Kidney (tissue), 14 donors: ENCODE data around the gene SLC39A10. TPM values are rescaled to one million over a fixed set of nuclear protein-coding genes. Genes with fewer than 3 reads are reported as not detected.

Experiments used
- DNase-seq, 5 donors: peaks; one replicate each; pipeline ENCODE4 v3.0.0-alpha.2; 2013 to 2020
- FAIRE-seq: peaks from 2 replicates; lab custom pipeline; 2012; peaks lifted over from hg19 to GRCh38; lab: Jason Lieb, UNC
- H3K27ac ChIP-seq, 2 donors: one replicate each; pipeline ENCODE4 v1.7.0; 2013; ENCODE audit warnings: low read depth in 2 of 2, low read length in 2 of 2, inconsistent platforms in 1 of 2
- H3K27me3 ChIP-seq: one replicate; pipeline ENCODE4 v1.7.1; 2013; ENCODE audit warnings: low read length, inconsistent platforms; ENCODE audit not compliant: control insufficient read depth, insufficient read depth
- H3K36me3 ChIP-seq, 3 donors: one replicate each; pipeline versions ENCODE4 v1.7.0 to v1.7.1; 2013; ENCODE audit warnings: low read length in 3 of 3, control low read depth in 1 of 3, inconsistent platforms in 1 of 3; ENCODE audit not compliant: insufficient read depth in 3 of 3, control insufficient read depth in 2 of 3
- H3K4me1 ChIP-seq, 3 donors: one replicate each; pipeline versions ENCODE4 v1.7.0 to v1.7.1; 2013; ENCODE audit warnings: low read length in 3 of 3, inconsistent platforms in 1 of 3, low read depth in 1 of 3; ENCODE audit not compliant: control insufficient read depth in 2 of 3, insufficient read depth in 2 of 3
- H3K4me3 ChIP-seq, 3 donors: one replicate each; pipeline versions ENCODE4 v1.7.0 to v1.8.1; 2013; ENCODE audit warnings: low read length in 3 of 3, control low read depth in 1 of 3, inconsistent platforms in 1 of 3
- H3K9ac ChIP-seq, 3 donors: one replicate each; pipeline versions ENCODE4 v1.7.0 to v1.7.1; 2013; ENCODE audit warnings: low read length in 3 of 3, control low read depth in 1 of 3, inconsistent platforms in 1 of 3
- H3K9me3 ChIP-seq, 3 donors: one replicate each; pipeline versions ENCODE4 v1.7.0 to v1.7.1; 2013; ENCODE audit warnings: low read length in 3 of 3, control low read depth in 1 of 3, inconsistent platforms in 1 of 3; ENCODE audit not compliant: control insufficient read depth in 2 of 3, insufficient read depth in 1 of 3
- intact Hi-C: fragments of 100-400 bp; cut with DNase I; formaldehyde crosslinking; loops from one replicate; pipeline ENCODE4 v1.11.1; 2022
- polyA plus RNA-seq: library from polyadenylated mRNA; stranded (reverse); fragments of 350-450 nt; fragmentation: Illumina TruSeq; extraction: RNeasy Lipid Tissue Mini Kit (QIAGEN cat#74804); gene quantifications from one replicate; pipeline ENCODE4 v1.2.3, GENCODE V29; 2014; ENCODE audit warnings: low read depth, low replicate concordance; ENCODE audit not compliant: insufficient read depth
- total RNA-seq: library from RNA; stranded (reverse); fragmentation: NEBNext Ultra II Directional; extraction: Animal tissue kit (Norgen Biotek cat#: 25700); gene quantifications from one replicate; pipeline ENCODE4 v1.2.1, GENCODE V29; 2021
- TF ChIP-seq, protein P1 (sequence below): IDR thresholded peaks from 3 replicates; pipeline ENCODE4 v1.5.1; 2012; ENCODE audit warnings: mild to moderate bottlenecking, moderate library complexity, borderline replicate concordance; ENCODE audit not compliant: insufficient read depth; ENCODE audit errors: extremely low read depth
- donor health status: control.
- donor health status: control.
- donor health status: control.
- donor health status: control.
- donor health status: control.
- donor health status: DM: yes; HTN: yes; CAD: no.
- donor health status: Normal renal cell carcinoma (clear cell type).

SLC39A10 gene
- total and polyA plus RNA-seq, 2 donors from 2014 or later: 5.4 to 36.7 TPM

DNA sequence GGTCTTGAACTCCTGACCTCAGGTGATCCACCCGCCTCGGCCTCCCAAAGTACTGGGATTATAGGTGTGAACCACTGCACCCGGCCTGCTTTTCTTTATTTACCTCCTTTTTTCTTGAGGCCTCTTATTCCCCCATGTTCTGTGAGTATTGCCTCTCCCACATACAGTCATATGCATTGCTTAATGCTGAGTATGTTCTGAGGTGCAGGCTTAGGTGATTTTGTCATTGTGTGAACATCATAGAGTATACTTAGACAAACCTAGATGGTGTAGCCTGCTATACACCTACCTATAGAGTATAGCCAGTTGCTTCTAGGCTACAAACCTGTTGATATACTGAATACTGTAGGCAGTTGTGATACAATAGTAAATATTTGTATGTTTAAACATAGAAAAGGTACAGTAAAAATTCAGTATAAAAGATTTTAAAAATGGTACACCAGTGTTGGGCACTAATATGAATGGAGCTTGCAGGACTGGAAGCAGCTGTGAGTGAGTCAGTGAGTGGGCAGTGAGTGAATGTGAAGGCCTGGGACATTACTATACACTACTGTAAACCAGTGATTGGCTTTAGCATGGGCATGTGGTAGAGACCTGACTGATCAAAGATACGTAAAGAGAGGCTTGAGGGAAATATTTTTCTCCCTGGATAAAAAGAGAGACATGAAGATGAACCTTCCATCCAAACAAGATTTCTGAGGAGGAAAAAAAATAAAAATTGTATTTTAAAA is 17.6 kb downstream of the SLC39A10 start:
- Histone ChIP-seq H3K4me3 (no peak overlapping the region), H3K9me3 (no peaks in the 10 kb centered on the region), H3K4me1 (no peaks in the 10 kb centered on the region), H3K36me3 (no peaks in the 10 kb centered on the region), H3K9ac (no peak overlapping the region), H3K27ac (no peak overlapping the region), H3K27me3 (no peaks in the 10 kb centered on the region)
- intact Hi-C loops: no loop called here
- DNase-seq (no peak), FAIRE-seq (no peak)
- TF ChIP-seq, protein P1, sequence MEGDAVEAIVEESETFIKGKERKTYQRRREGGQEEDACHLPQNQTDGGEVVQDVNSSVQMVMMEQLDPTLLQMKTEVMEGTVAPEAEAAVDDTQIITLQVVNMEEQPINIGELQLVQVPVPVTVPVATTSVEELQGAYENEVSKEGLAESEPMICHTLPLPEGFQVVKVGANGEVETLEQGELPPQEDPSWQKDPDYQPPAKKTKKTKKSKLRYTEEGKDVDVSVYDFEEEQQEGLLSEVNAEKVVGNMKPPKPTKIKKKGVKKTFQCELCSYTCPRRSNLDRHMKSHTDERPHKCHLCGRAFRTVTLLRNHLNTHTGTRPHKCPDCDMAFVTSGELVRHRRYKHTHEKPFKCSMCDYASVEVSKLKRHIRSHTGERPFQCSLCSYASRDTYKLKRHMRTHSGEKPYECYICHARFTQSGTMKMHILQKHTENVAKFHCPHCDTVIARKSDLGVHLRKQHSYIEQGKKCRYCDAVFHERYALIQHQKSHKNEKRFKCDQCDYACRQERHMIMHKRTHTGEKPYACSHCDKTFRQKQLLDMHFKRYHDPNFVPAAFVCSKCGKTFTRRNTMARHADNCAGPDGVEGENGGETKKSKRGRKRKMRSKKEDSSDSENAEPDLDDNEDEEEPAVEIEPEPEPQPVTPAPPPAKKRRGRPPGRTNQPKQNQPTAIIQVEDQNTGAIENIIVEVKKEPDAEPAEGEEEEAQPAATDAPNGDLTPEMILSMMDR: no peak

DNA sequence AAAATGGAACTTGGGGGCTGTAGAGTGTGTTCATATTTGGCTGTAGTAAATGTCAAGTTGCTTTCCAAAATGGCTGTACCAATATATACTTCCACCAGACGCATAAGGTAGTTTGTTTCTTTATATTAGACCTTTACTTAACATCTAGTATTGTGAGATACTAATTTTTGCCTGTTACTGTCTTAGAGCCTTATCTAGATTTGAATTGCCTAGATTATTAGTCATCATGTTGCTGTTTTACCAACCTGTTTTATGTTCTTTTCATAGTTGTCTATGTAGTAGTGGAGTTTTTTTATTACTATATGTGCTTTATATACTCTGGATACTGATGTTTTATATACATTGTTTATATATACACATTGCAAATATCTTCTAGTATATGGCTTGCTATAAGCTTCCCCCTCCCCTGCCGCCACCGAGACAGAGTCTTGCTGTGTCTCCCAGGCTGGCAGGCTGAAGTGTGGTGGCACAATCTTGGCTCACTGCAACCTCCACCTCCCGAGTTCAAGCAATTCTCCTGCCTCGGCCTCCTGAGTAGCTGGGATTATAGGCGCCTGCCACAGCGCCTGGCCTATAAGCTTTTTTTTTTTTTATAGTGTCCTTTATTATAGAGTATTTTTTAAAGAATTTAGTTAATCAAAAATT is 18.9 kb downstream of the SLC39A10 start:
- intact Hi-C loops: no loop called here
- H3K9ac ChIP-seq: no peak overlapping the region
- H3K9me3 ChIP-seq: no peaks in the 10 kb centered on the region
- TF ChIP-seq, protein P1: no peak
- no peak for FAIRE-seq
- H3K27ac ChIP-seq: no peak overlapping the region
- H3K36me3 ChIP-seq: peaks cover 0 to 6% (median 4%) of the 10 kb centered on the region in 3 donors
- H3K4me3 ChIP-seq: no peak overlapping the region
- H3K27me3 ChIP-seq: no peaks in the 10 kb centered on the region
- no peaks in the 10 kb centered on the region for H3K4me1 ChIP-seq
- no peak for DNase-seq

GRCh38 chr2:195677290-195677689 is 20.3 kb downstream of the SLC39A10 start:
- Histone ChIP-seq H3K9me3 (no peaks in the 10 kb centered on the region), H3K27ac (no peak overlapping the region), H3K4me3 (no peak overlapping the region), H3K4me1 (no peaks in the 10 kb centered on the region), H3K36me3 (peaks cover 0 to 6% (median 5%) of the 10 kb centered on the region in 3 donors), H3K9ac (no peak overlapping the region), H3K27me3 (no peaks in the 10 kb centered on the region)
- intact Hi-C loops: no loop called here
- TF ChIP-seq, protein P1: no peak
- DNase-seq: no peak
- FAIRE-seq: no peak
